NCI-H2196 (cell line): ENCODE data around the gene GAB2.

Experiments used
- DNase-seq: peaks from one replicate; lab custom pipeline; 2025; ENCODE audit not compliant: unreplicated experiment; lab: John Stamatoyannopoulos, UW

GAB2 gene

GRCh38 chr11:78402847-78403246, 14.8 kb downstream of the GAB2 start:
- DNase-seq = no peak

GRCh38 chr11:78400702-78401101, 16.9 kb downstream of the GAB2 start:
- no peak for DNase-seq

- DNase-seq = no peak
Observed at GRCh38 chr11:78400116-78400515, 17.5 kb downstream of the GAB2 start.

- no peak for DNase-seq
Observed at GRCh38 chr11:78399136-78399535, 18.5 kb downstream of the GAB2 start.

- no peak for DNase-seq
Observed at GRCh38 chr11:78398715-78399114, 18.9 kb downstream of the GAB2 start.

GRCh38 chr11:78397398-78397797, 20.2 kb downstream of the GAB2 start:
- no peak for DNase-seq

GRCh38 chr11:78395597-78395996, 22.0 kb downstream of the GAB2 start:
- no peak for DNase-seq

GRCh38 chr11:78392854-78393253, 24.8 kb downstream of the GAB2 start:
- DNase-seq = no peak

- DNase-seq = no peak
Observed at GRCh38 chr11:78391424-78391823, 26.2 kb downstream of the GAB2 start.

GRCh38 chr11:78390809-78391208, 26.8 kb downstream of the GAB2 start:
- no peak for DNase-seq

- DNase-seq = no peak
Observed at GRCh38 chr11:78386215-78386941, 31.2 kb downstream of the GAB2 start.

- no peak for DNase-seq
Observed at GRCh38 chr11:78385205-78385604, 32.4 kb downstream of the GAB2 start.

GRCh38 chr11:78384231-78384630, 33.4 kb downstream of the GAB2 start:
- DNase-seq = no peak

GRCh38 chr11:78381865-78382264, 35.8 kb downstream of the GAB2 start:
- DNase-seq = no peak

- no peak for DNase-seq
Observed at GRCh38 chr11:78380615-78381051, 37.0 kb downstream of the GAB2 start.

- no peak for DNase-seq
Observed at GRCh38 chr11:78379039-78379670, 38.5 kb downstream of the GAB2 start.

GRCh38 chr11:78377625-78378418, 39.8 kb downstream of the GAB2 start:
- no peak for DNase-seq

GRCh38 chr11:78376858-78377257, 40.8 kb downstream of the GAB2 start:
- DNase-seq = no peak

- no peak for DNase-seq
Observed at GRCh38 chr11:78374917-78375316, 42.7 kb downstream of the GAB2 start.

GRCh38 chr11:78373689-78374088, 43.9 kb downstream of the GAB2 start:
- no peak for DNase-seq

GRCh38 chr11:78372114-78372768, 45.4 kb downstream of the GAB2 start:
- no peak for DNase-seq
